Measurements from ENCODE around the gene HTR1D. TPM values are rescaled to one million over a fixed set of nuclear protein-coding genes. Genes with fewer than 3 reads are reported as not detected.

Gene HTR1D
- total RNA-seq, 1 donor from 2014 or later = 2.1 TPM

- peaks cover 17% of the 10 kb centered on the region for H3K4me1 Mint-ChIP-seq (ENCODE audit: low read depth)
Observed at GRCh38 chr1:23222742-23223141, 5.4 kb upstream of the HTR1D start.

GRCh38 chr1:23222331-23222730, 5.0 kb upstream of the HTR1D start:
- TF ChIP-seq CTCF (IDR thresholded peaks at IDR 0.05) = no peak
- Mint-ChIP-seq H3K4me3 (ENCODE audit: unreplicated experiment) (no peak overlapping the region), H3K4me1 (ENCODE audit: low read depth) (peaks cover 18% of the 10 kb centered on the region), H3K27ac (ENCODE audit: unreplicated experiment) (no peak overlapping the region), H3K9me3 (ENCODE audit: low read depth) (peaks cover 3% of the 10 kb centered on the region), H3K36me3 (ENCODE audit: low read depth) (no peaks in the 10 kb centered on the region), H3K27me3 (ENCODE audit: low read depth) (no peaks in the 10 kb centered on the region)
- no peak for DNase-seq (ENCODE audit: low spot score)

More at GRCh38 chr1:23222742-23223141, 5.4 kb upstream of the HTR1D start:
- H3K9me3 Mint-ChIP-seq (ENCODE audit: low read depth) = peaks cover 3% of the 10 kb centered on the region
- no peak for TF ChIP-seq CTCF (IDR thresholded peaks at IDR 0.05)
- H3K36me3 Mint-ChIP-seq (ENCODE audit: low read depth) = no peaks in the 10 kb centered on the region
- DNase-seq (ENCODE audit: low spot score) = no peak
- no peak overlapping the region for H3K27ac Mint-ChIP-seq (ENCODE audit: unreplicated experiment)
- no peak overlapping the region for H3K4me3 Mint-ChIP-seq (ENCODE audit: unreplicated experiment)
- no peaks in the 10 kb centered on the region for H3K27me3 Mint-ChIP-seq (ENCODE audit: low read depth)

GRCh38 chr1:23221107-23221506, 3.8 kb upstream of the HTR1D start:
- H3K27ac Mint-ChIP-seq (ENCODE audit: unreplicated experiment) = no peak overlapping the region
- no peak for TF ChIP-seq CTCF (IDR thresholded peaks at IDR 0.05)
- DNase-seq (ENCODE audit: low spot score) = no peak
- no peak overlapping the region for H3K4me3 Mint-ChIP-seq (ENCODE audit: unreplicated experiment)
- no peaks in the 10 kb centered on the region for H3K27me3 Mint-ChIP-seq (ENCODE audit: low read depth)
- peaks cover 22% of the 10 kb centered on the region for H3K4me1 Mint-ChIP-seq (ENCODE audit: low read depth)
- no peaks in the 10 kb centered on the region for H3K36me3 Mint-ChIP-seq (ENCODE audit: low read depth)
- H3K9me3 Mint-ChIP-seq (ENCODE audit: low read depth) = peaks cover 3% of the 10 kb centered on the region

- no peak for DNase-seq (ENCODE audit: low spot score)
- peak; percentile 87 for TF ChIP-seq CTCF (IDR thresholded peaks at IDR 0.05)
- no peak overlapping the region for H3K27ac Mint-ChIP-seq (ENCODE audit: unreplicated experiment)
- no peaks in the 10 kb centered on the region for H3K27me3 Mint-ChIP-seq (ENCODE audit: low read depth)
- no peaks in the 10 kb centered on the region for H3K9me3 Mint-ChIP-seq (ENCODE audit: low read depth)
- H3K4me1 Mint-ChIP-seq (ENCODE audit: low read depth) = peaks cover 23% of the 10 kb centered on the region
- H3K36me3 Mint-ChIP-seq (ENCODE audit: low read depth) = no peaks in the 10 kb centered on the region
- H3K4me3 Mint-ChIP-seq (ENCODE audit: unreplicated experiment) = peak overlapping the region; percentile 57
Observed at GRCh38 chr1:23216771-23217420, 406 bp downstream of the HTR1D start.

- no peaks in the 10 kb centered on the region for H3K27me3 Mint-ChIP-seq (ENCODE audit: low read depth)
Observed at GRCh38 chr1:23215751-23216449, 1.4 kb downstream of the HTR1D start.

More at GRCh38 chr1:23215751-23216449, 1.4 kb downstream of the HTR1D start:
- peak overlapping the region; percentile 49 for H3K4me3 Mint-ChIP-seq (ENCODE audit: unreplicated experiment)
- no peak for TF ChIP-seq CTCF (IDR thresholded peaks at IDR 0.05)
- no peak for DNase-seq (ENCODE audit: low spot score)
- H3K4me1 Mint-ChIP-seq (ENCODE audit: low read depth) = peaks cover 19% of the 10 kb centered on the region
- no peaks in the 10 kb centered on the region for H3K36me3 Mint-ChIP-seq (ENCODE audit: low read depth)
- H3K9me3 Mint-ChIP-seq (ENCODE audit: low read depth) = no peaks in the 10 kb centered on the region
- H3K27ac Mint-ChIP-seq (ENCODE audit: unreplicated experiment) = no peak overlapping the region
